HEK293 (cell line): ENCODE results near the gene SEMA6D.

Source experiments
- CTCF ChIA-PET: fragments of 350-600 bp; formaldehyde crosslinking; extraction: SDS; loops from one replicate; lab custom pipeline; 2021; ENCODE audit warnings: antibody characterized with exemption; lab: Yijun Ruan, JAX
- POLR2A ChIA-PET: fragments of 300-600 bp; formaldehyde crosslinking; extraction: SDS; loops from one replicate; lab custom pipeline; 2020; ENCODE audit warnings: antibody characterized with exemption, inconsistent platforms; lab: Yijun Ruan, JAX
- H3K27ac ChIP-seq: fragments of 200-500 bp; sonication (Bioruptor generic); 2 replicates; pipeline ENCODE4 v1.5.1; 2014; ENCODE audit warnings: low read depth, low read length, control low read depth, inconsistent platforms; ENCODE audit errors: extremely low read depth
- H3K36me3 ChIP-seq, 2 experiments: fragments of 200-500 bp in 1 of 2; sonication (Bioruptor generic) in 1 of 2; 1 replicate in 1 of 2; 2 replicates in 1 of 2; pipeline ENCODE4 v1.5.1; 2014 to 2017; ENCODE audit warnings: inconsistent platforms in 2 of 2, low read length in 2 of 2; ENCODE audit not compliant: control insufficient read depth in 2 of 2, insufficient read depth in 1 of 2
- H3K4me1 ChIP-seq: fragments of 200-500 bp; sonication (Bioruptor generic); 2 replicates; pipeline ENCODE4 v1.5.1; 2014; ENCODE audit warnings: mild to moderate bottlenecking, low read length, inconsistent platforms; ENCODE audit not compliant: control insufficient read depth, insufficient read depth
- H3K4me3 ChIP-seq: 2 replicates; pipeline ENCODE4 v1.5.1; 2011; ENCODE audit warnings: low read depth, mild to moderate bottlenecking, control low read depth, low read length, moderate library complexity
- H3K9me3 ChIP-seq: fragments of 200-500 bp; sonication (Bioruptor generic); 2 replicates; pipeline ENCODE4 v1.5.1; 2014; ENCODE audit warnings: low read depth, low read length, inconsistent platforms; ENCODE audit not compliant: control insufficient read depth, insufficient read depth
- HOXA7 ChIP-seq: sonication (generic); formaldehyde crosslinking; IDR thresholded peaks from 2 replicates; pipeline ENCODE4 v1.8.1; 2022; ENCODE audit warnings: missing genetic modification reagents, borderline replicate concordance
- IKZF3 ChIP-seq: fragments of 450-650 bp; IDR thresholded peaks from 2 replicates; pipeline ENCODE4 v1.5.0; 2018; ENCODE audit warnings: missing biosample characterization, mild to moderate bottlenecking, missing genetic modification characterization, moderate library complexity
- INSM2 ChIP-seq: fragments of 450-650 bp; formaldehyde crosslinking; IDR thresholded peaks from 2 replicates; pipeline ENCODE4 v1.5.1; 2016; ENCODE audit warnings: missing biosample characterization, missing genetic modification characterization
- KLF8 ChIP-seq: fragments of 450-650 bp; formaldehyde crosslinking; IDR thresholded peaks from 2 replicates; pipeline ENCODE4 v1.5.1; 2016; ENCODE audit warnings: missing biosample characterization, missing genetic modification characterization
- KLF9 ChIP-seq: fragments of 450-650 bp; formaldehyde crosslinking; IDR thresholded peaks from 2 replicates; pipeline ENCODE4 v1.5.1; 2016; ENCODE audit warnings: missing biosample characterization, missing genetic modification characterization, low read depth
- OSR2 ChIP-seq: fragments of 450-650 bp; formaldehyde crosslinking; IDR thresholded peaks from 2 replicates; pipeline ENCODE4 v1.5.1; 2016; ENCODE audit warnings: missing biosample characterization, missing genetic modification characterization
- PRDM1 ChIP-seq: fragments of 450-650 bp; formaldehyde crosslinking; IDR thresholded peaks from 2 replicates; pipeline ENCODE4; 2016; ENCODE audit warnings: missing biosample characterization, missing genetic modification characterization
- SCRT1 ChIP-seq: fragments of 450-650 bp; formaldehyde crosslinking; IDR thresholded peaks from 2 replicates; pipeline ENCODE4 v1.5.1; 2016; ENCODE audit warnings: missing biosample characterization, missing genetic modification characterization, borderline replicate concordance
- ZBTB6 ChIP-seq: fragments of 450-650 bp; formaldehyde crosslinking; IDR thresholded peaks from 2 replicates; pipeline ENCODE4 v1.5.1; 2017; ENCODE audit warnings: missing biosample characterization, missing genetic modification characterization
- ZIC2 ChIP-seq: fragments of 450-650 bp; formaldehyde crosslinking; IDR thresholded peaks from 2 replicates; pipeline ENCODE4 v1.5.1; 2016; ENCODE audit warnings: missing biosample characterization, missing genetic modification characterization
- ZNF184 ChIP-seq: fragments of 450-650 bp; IDR thresholded peaks from 2 replicates; pipeline ENCODE4 v1.5.1; 2018; ENCODE audit warnings: missing biosample characterization, mild to moderate bottlenecking, missing genetic modification characterization
- ZNF341 ChIP-seq: fragments of 450-650 bp; formaldehyde crosslinking; IDR thresholded peaks from 2 replicates; pipeline ENCODE4; 2016; ENCODE audit warnings: low read depth, missing biosample characterization, missing genetic modification characterization
- ZNF350 ChIP-seq: fragments of 450-650 bp; formaldehyde crosslinking; IDR thresholded peaks from 2 replicates; pipeline ENCODE4 v1.5.0; 2017; ENCODE audit warnings: missing biosample characterization, mild to moderate bottlenecking, missing genetic modification characterization
- ZNF560 ChIP-seq: fragments of 450-650 bp; formaldehyde crosslinking; IDR thresholded peaks from 2 replicates; pipeline ENCODE4 v1.5.1; 2017; ENCODE audit warnings: missing biosample characterization, missing genetic modification characterization, borderline replicate concordance
- ZNF561 ChIP-seq: fragments of 450-650 bp; IDR thresholded peaks from 2 replicates; pipeline ENCODE4 v1.5.1; 2018; ENCODE audit warnings: missing biosample characterization, missing genetic modification characterization, borderline replicate concordance
- ZNF596 ChIP-seq: fragments of 450-650 bp; IDR thresholded peaks from 2 replicates; pipeline ENCODE4 v1.5.0; 2018; ENCODE audit warnings: missing biosample characterization, mild to moderate bottlenecking, missing genetic modification characterization, moderate library complexity
- ZNF654 ChIP-seq: fragments of 450-650 bp; formaldehyde crosslinking; IDR thresholded peaks from 2 replicates; pipeline ENCODE4 v1.5.1; 2016; ENCODE audit warnings: low read depth, missing biosample characterization, missing genetic modification characterization
- ZNF658 ChIP-seq: fragments of 450-650 bp; formaldehyde crosslinking; IDR thresholded peaks from 2 replicates; pipeline ENCODE4; 2016; ENCODE audit warnings: missing biosample characterization, missing genetic modification characterization
- ZNF660 ChIP-seq: fragments of 450-650 bp; IDR thresholded peaks from 2 replicates; pipeline ENCODE4 v1.5.1; 2018; ENCODE audit warnings: missing biosample characterization, mild to moderate bottlenecking, missing genetic modification characterization
- ZNF664 ChIP-seq: fragments of 450-650 bp; formaldehyde crosslinking; IDR thresholded peaks from 2 replicates; pipeline ENCODE4 v1.5.1; 2016; ENCODE audit warnings: missing biosample characterization, missing genetic modification characterization
- ZSCAN30 ChIP-seq: fragments of 450-650 bp; IDR thresholded peaks from 2 replicates; pipeline ENCODE4 v1.5.1; 2018; ENCODE audit warnings: missing biosample characterization, mild to moderate bottlenecking, missing genetic modification characterization, moderate library complexity
- ZXDB ChIP-seq: fragments of 450-650 bp; formaldehyde crosslinking; IDR thresholded peaks from 2 replicates; pipeline ENCODE4 v1.5.1; 2016; ENCODE audit warnings: missing biosample characterization, missing genetic modification characterization
- TF ChIP-seq, protein P1 (sequence below): fragments of 450-650 bp; formaldehyde crosslinking; IDR thresholded peaks from 2 replicates; pipeline ENCODE4 v1.5.1; 2016; ENCODE audit warnings: missing biosample characterization, missing genetic modification characterization
- TF ChIP-seq, protein P2 (sequence below): fragments of 450-650 bp; formaldehyde crosslinking; IDR thresholded peaks from 2 replicates; pipeline ENCODE4 v1.5.1; 2016; ENCODE audit warnings: missing biosample characterization, missing genetic modification characterization
- TF ChIP-seq, protein P3 (sequence below): fragments of 450-650 bp; formaldehyde crosslinking; IDR thresholded peaks from 2 replicates; pipeline ENCODE4 v1.5.1; 2016; ENCODE audit warnings: missing biosample characterization, missing genetic modification characterization
- TF ChIP-seq, protein P4 (sequence below): fragments of 450-650 bp; IDR thresholded peaks from 2 replicates; pipeline ENCODE4 v1.5.1; 2018; ENCODE audit warnings: missing biosample characterization, mild to moderate bottlenecking, missing genetic modification characterization

The SEMA6D gene

DNA sequence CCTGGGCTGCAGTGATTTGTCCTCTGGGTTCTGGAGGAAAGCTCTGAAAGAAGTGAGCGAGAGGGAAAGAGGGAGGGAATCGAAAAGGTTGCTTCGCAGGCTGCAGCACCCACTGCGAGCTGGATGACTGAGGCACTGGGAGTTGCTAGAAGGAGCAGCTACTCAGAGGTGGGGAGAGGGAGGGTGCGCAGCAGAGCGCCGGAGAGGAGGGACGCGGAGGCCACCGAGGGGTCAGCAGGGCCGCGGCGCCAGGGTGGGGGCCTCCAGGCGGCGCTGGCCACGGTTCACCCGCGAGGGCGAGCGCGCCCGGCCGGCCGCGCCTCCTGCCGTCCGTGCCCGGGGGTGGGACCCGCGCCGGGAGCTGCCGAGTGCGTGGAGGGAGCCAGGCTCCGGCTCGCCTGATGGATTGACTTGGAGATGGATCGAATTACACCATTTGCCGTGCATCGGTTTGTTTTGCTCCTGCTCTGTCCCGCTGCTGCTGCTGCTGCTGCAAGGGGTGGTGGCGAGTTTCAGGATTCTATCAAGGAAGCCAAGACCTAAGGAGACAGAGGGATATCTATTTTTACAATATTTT, at the start of gene SEMA6D:
Gene SEMA6D, plus strand, starts transcription at position 470 of the 577 bp plus-strand sequence. CDS start 42,294 bp downstream, outside the sequence.
- POLR2A ChIA-PET, result interaction anchor here (0.5 to 2.1 kb wide), 3 partner anchors 10 to 85 kb away, joined by 5 to 11 read pairs (median 7); no protein-coding TSS in a partner anchor
- Histone ChIP-seq H3K4me3 (peak within 1 kb of the TSS; percentile 54), H3K9me3 (no peaks in the 10 kb centered on the region), H3K36me3 (no peaks in the 10 kb centered on the region), H3K4me1 (peaks cover 7% of the 10 kb centered on the region), H3K27ac (peak within 1 kb of the TSS; percentile 79)
- CTCF ChIA-PET, result interaction anchor here (0.6 to 1.3 kb wide), 8 partner anchors 11 to 575 kb away, joined by 3 to 8 read pairs (median 3); no protein-coding TSS in a partner anchor
- TF ChIP-seq ZNF660, result peak; percentile 64; the same call in 1 of the 2 replicates
- TF ChIP-seq ZNF561 (tag by site-specific recombination), result peak; percentile 69; the same call in 1 of the 2 replicates
- peak; percentile 87 for TF ChIP-seq IKZF3 (tag by site-specific recombination)
- no peak for TF ChIP-seq INSM2
- TF ChIP-seq ZNF654, result no peak
- TF ChIP-seq ZXDB (tag by site-specific recombination), result no peak
- TF ChIP-seq, protein P1, sequence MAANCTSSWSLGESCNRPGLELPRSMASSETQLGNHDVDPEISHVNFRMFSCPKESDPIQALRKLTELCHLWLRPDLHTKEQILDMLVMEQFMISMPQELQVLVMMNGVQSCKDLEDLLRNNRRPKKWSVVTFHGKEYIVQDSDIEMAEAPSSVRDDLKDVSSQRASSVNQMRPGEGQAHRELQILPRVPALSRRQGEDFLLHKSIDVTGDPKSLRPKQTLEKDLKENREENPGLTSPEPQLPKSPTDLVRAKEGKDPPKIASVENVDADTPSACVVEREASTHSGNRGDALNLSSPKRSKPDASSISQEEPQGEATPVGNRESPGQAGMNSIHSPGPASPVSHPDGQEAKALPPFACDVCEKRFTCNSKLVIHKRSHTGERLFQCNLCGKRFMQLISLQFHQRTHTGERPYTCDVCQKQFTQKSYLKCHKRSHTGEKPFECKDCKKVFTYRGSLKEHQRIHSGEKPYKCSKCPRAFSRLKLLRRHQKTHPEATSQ, result no peak
- TF ChIP-seq, protein P2, sequence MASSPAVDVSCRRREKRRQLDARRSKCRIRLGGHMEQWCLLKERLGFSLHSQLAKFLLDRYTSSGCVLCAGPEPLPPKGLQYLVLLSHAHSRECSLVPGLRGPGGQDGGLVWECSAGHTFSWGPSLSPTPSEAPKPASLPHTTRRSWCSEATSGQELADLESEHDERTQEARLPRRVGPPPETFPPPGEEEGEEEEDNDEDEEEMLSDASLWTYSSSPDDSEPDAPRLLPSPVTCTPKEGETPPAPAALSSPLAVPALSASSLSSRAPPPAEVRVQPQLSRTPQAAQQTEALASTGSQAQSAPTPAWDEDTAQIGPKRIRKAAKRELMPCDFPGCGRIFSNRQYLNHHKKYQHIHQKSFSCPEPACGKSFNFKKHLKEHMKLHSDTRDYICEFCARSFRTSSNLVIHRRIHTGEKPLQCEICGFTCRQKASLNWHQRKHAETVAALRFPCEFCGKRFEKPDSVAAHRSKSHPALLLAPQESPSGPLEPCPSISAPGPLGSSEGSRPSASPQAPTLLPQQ (tag by site-specific recombination), result no peak
- no peak for TF ChIP-seq HOXA7 (CRISPR knock-in tag)
- no peak; the same call in 1 of the 2 replicates for TF ChIP-seq ZIC2 (tag by site-specific recombination)
- TF ChIP-seq ZNF664 (tag by site-specific recombination), result no peak
- TF ChIP-seq KLF8 (tag by site-specific recombination), result no peak
- peak; percentile 87 for TF ChIP-seq OSR2
- no peak for TF ChIP-seq KLF9 (tag by site-specific recombination)
- TF ChIP-seq ZNF596 (tag by site-specific recombination), result 0 out of 2 replicates have a peak, but pooled peaks have one; percentile 23
- TF ChIP-seq, protein P3, sequence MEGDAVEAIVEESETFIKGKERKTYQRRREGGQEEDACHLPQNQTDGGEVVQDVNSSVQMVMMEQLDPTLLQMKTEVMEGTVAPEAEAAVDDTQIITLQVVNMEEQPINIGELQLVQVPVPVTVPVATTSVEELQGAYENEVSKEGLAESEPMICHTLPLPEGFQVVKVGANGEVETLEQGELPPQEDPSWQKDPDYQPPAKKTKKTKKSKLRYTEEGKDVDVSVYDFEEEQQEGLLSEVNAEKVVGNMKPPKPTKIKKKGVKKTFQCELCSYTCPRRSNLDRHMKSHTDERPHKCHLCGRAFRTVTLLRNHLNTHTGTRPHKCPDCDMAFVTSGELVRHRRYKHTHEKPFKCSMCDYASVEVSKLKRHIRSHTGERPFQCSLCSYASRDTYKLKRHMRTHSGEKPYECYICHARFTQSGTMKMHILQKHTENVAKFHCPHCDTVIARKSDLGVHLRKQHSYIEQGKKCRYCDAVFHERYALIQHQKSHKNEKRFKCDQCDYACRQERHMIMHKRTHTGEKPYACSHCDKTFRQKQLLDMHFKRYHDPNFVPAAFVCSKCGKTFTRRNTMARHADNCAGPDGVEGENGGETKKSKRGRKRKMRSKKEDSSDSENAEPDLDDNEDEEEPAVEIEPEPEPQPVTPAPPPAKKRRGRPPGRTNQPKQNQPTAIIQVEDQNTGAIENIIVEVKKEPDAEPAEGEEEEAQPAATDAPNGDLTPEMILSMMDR, result peak; percentile 44; the same call in 1 of the 2 replicates
- peak; percentile 63 for TF ChIP-seq PRDM1 (tag by site-specific recombination)
- no peak for TF ChIP-seq ZNF560 (tag by site-specific recombination)
- no peak for TF ChIP-seq ZSCAN30 (tag by site-specific recombination)
- peak; percentile 85 for TF ChIP-seq ZBTB6
- no peak for TF ChIP-seq ZNF184 (tag by site-specific recombination)
- TF ChIP-seq, protein P4, sequence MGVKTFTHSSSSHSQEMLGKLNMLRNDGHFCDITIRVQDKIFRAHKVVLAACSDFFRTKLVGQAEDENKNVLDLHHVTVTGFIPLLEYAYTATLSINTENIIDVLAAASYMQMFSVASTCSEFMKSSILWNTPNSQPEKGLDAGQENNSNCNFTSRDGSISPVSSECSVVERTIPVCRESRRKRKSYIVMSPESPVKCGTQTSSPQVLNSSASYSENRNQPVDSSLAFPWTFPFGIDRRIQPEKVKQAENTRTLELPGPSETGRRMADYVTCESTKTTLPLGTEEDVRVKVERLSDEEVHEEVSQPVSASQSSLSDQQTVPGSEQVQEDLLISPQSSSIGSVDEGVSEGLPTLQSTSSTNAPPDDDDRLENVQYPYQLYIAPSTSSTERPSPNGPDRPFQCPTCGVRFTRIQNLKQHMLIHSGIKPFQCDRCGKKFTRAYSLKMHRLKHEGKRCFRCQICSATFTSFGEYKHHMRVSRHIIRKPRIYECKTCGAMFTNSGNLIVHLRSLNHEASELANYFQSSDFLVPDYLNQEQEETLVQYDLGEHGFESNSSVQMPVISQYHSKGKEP, result peak; percentile 91
- TF ChIP-seq ZNF350 (tag by site-specific recombination), result no peak
- TF ChIP-seq ZNF658, result no peak
- TF ChIP-seq SCRT1 (tag by site-specific recombination), result no peak
- peak; percentile 46; the same call in 1 of the 2 replicates for TF ChIP-seq ZNF341 (tag by site-specific recombination)
